Panc1 (cell line): ENCODE data around the gene CASP10. TPM values are rescaled to one million over a fixed set of nuclear protein-coding genes. Genes with fewer than 3 reads are reported as not detected.
A peak's percentile ranks its signal among the peaks of the same experiment; 100 is the strongest.

Experiments used
- ATAC-seq: fragments of 200-7000 bp; cut with Tn5 transposase; 2 replicates; pipeline ENCODE4 v1.9.1; 2020; ENCODE audit warnings: mild to moderate bottlenecking, moderate library complexity
- BruUV-seq: library from RNA; stranded (reverse); fragments of 400-500 nt; replicated peaks from 2 replicates; lab custom pipeline; 2021; lab: Mats Ljungman, UMichigan
- CTCF ChIA-PET: fragments of 300-600 bp; sonication (Branson Sonifier 250); formaldehyde crosslinking; loops from one replicate; lab custom pipeline; 2022; ENCODE audit warnings: antibody characterized with exemption; lab: Charles Lee
- POLR2A ChIA-PET: fragments of 300-600 bp; sonication (Branson Sonifier 250); formaldehyde crosslinking; loops from one replicate; lab custom pipeline; 2022; ENCODE audit warnings: antibody characterized with exemption; lab: Charles Lee
- DNase-seq: peaks from one replicate; pipeline ENCODE4 v3.0.0-alpha.2; 2010; ENCODE audit warnings: low read depth, low spot score
- H3K27ac ChIP-seq: 2 replicates; pipeline ENCODE4 v1.5.1; 2011; ENCODE audit warnings: mild to moderate bottlenecking, low read length, inconsistent platforms
- H3K27me3 ChIP-seq: fragments of 200-500 bp; sonication (Bioruptor generic); 2 replicates; pipeline ENCODE4 v1.6.0; 2014; ENCODE audit warnings: low read length, inconsistent platforms; ENCODE audit not compliant: control insufficient read depth, insufficient read depth
- H3K36me3 ChIP-seq: fragments of 200-500 bp; sonication (Bioruptor generic); 2 replicates; pipeline ENCODE4 v1.5.1; 2014; ENCODE audit warnings: inconsistent platforms, mild to moderate bottlenecking, low read length, moderate library complexity; ENCODE audit not compliant: control insufficient read depth, insufficient read depth
- H3K4me1 ChIP-seq: 2 replicates; pipeline ENCODE4 v1.5.1; 2011; ENCODE audit warnings: inconsistent platforms, mild to moderate bottlenecking, low read length, moderate library complexity; ENCODE audit not compliant: control insufficient read depth, insufficient read depth
- H3K4me3 ChIP-seq, 2 experiments: 2 replicates each; pipeline ENCODE4 v1.5.1; 2011 to 2012; ENCODE audit warnings: low read depth in 2 of 2, low read length in 2 of 2, mild to moderate bottlenecking in 2 of 2, inconsistent platforms in 1 of 2, moderate library complexity in 1 of 2
- H3K9me3 ChIP-seq: fragments of 200-500 bp; sonication (Bioruptor generic); 2 replicates; pipeline ENCODE4 v1.5.1; 2014; ENCODE audit warnings: low read depth, mild to moderate bottlenecking, inconsistent platforms, low read length, moderate library complexity; ENCODE audit not compliant: control insufficient read depth, insufficient read depth
- CTCF ChIP-seq: fragments of 450-650 bp; IDR thresholded peaks from 2 replicates; pipeline ENCODE4 v1.5.1; 2017; ENCODE audit warnings: mild to moderate bottlenecking
- POLR2AphosphoS5 ChIP-seq: IDR thresholded peaks from 2 replicates; pipeline ENCODE4 v1.6.1; 2012; ENCODE audit warnings: mild to moderate bottlenecking, low read depth, low read length, moderate library complexity
- REST ChIP-seq, 2 experiments: IDR thresholded peaks; 2 replicates each; pipeline ENCODE4 v1.6.1; 2011 to 2012; ENCODE audit warnings: low read depth in 2 of 2, control low read depth in 1 of 2, low read length in 1 of 2, mild to moderate bottlenecking in 1 of 2, moderate library complexity in 1 of 2; ENCODE audit not compliant: insufficient read depth in 1 of 2
- SIN3A ChIP-seq: IDR thresholded peaks from 2 replicates; pipeline ENCODE4 v1.6.1; 2012; ENCODE audit warnings: low read depth, mild to moderate bottlenecking, low read length, moderate library complexity, borderline replicate concordance; ENCODE audit not compliant: insufficient read depth
- TCF7L2 ChIP-seq: IDR thresholded peaks from 2 replicates; pipeline ENCODE4 v1.6.1; 2011; ENCODE audit warnings: mild to moderate bottlenecking, low read depth, low read length, inconsistent platforms
- in situ Hi-C: cut with HindIII; loops from 2 replicates; pipeline ENCODE4 v1.10.0; 2016; ENCODE audit warnings: low sequenced_read_pairs, low pct_unique_long_range_greater_than_20kb
- intact Hi-C: fragments of 100-400 bp; cut with micrococcal nuclease; formaldehyde crosslinking; loops from one replicate; pipeline ENCODE4 v1.10.0; 2022; ENCODE audit not compliant: unreplicated experiment
- total RNA-seq: library from RNA; stranded (reverse); gene quantifications from one replicate; pipeline ENCODE4 v1.2.1, GENCODE V29; 2021; ENCODE audit not compliant: unreplicated experiment

CASP10 gene
- total RNA-seq, 1 experiment from 2014 or later: 0.87 TPM

- ChIA-PET CTCF (no interaction called here), POLR2A (no interaction called here)
- Histone ChIP-seq H3K4me3 (no peak overlapping the region), H3K27me3 (no peaks in the 10 kb centered on the region), H3K36me3 (no peaks in the 10 kb centered on the region), H3K9me3 (no peaks in the 10 kb centered on the region), H3K27ac (no peak overlapping the region), H3K4me1 (peaks cover 9% of the 10 kb centered on the region)
- BruUV-seq: no TSS peak
- ATAC-seq (peak; percentile 52; the same call in 1 of the 2 replicates), DNase-seq (peak; percentile 74)
- in situ Hi-C loops (no loop called here), intact Hi-C loops (no loop called here)
- TF ChIP-seq CTCF (no peak), SIN3A (no peak), TCF7L2 (no peak), REST (IDR thresholded peaks at IDR 0.05; ENCODE audit: insufficient read depth in 1 of 2, low read depth in 2 of 2, low read length in 1 of 2) (no peak)
Measured at GRCh38 chr2:201151127-201151981, 31.6 kb upstream of the CASP10 start.

- no peak for DNase-seq
- CTCF ChIA-PET: no interaction called here
- intact Hi-C loops: no loop called here
- no TSS peak for BruUV-seq
- Histone ChIP-seq H3K4me1 (peaks cover 9% of the 10 kb centered on the region), H3K36me3 (no peaks in the 10 kb centered on the region), H3K27me3 (no peaks in the 10 kb centered on the region), H3K9me3 (no peaks in the 10 kb centered on the region), H3K27ac (no peak overlapping the region), H3K4me3 (no peak overlapping the region)
- no peak for TF ChIP-seq POLR2AphosphoS5
- no peak for TF ChIP-seq CTCF
- TF ChIP-seq REST (IDR thresholded peaks at IDR 0.05; ENCODE audit: insufficient read depth in 1 of 2, low read depth in 2 of 2, low read length in 1 of 2): no peak
- TF ChIP-seq TCF7L2: no peak
- no peak for TF ChIP-seq SIN3A
- POLR2A ChIA-PET: interaction anchor here (0.7 kb wide), 1 partner anchor 95 kb away, joined by 3 read pairs; no protein-coding TSS in a partner anchor
- in situ Hi-C loops: no loop called here
- no peak for ATAC-seq
Measured at GRCh38 chr2:201152517-201152916, 30.4 kb upstream of the CASP10 start.
